ENCODE measurements around the gene OR51V1. TPM values are rescaled to one million over a fixed set of nuclear protein-coding genes. Genes with fewer than 3 reads are reported as not detected.

OR51V1 gene
- total RNA-seq, 2 donors from 2014 or later: not detected

- H3K36me3 Mint-ChIP-seq (ENCODE audit: low read depth): no peaks in the 10 kb centered on the region
- H3K27ac Mint-ChIP-seq: no peak overlapping the region
- Histone ChIP-seq H3K9ac (ENCODE audit: extremely low read depth, low read length, poor library complexity, severe bottlenecking) (no peak overlapping the region), H3K4me3 (ENCODE audit: low read length) (no peak overlapping the region), H3K36me3 (ENCODE audit: control insufficient read depth, insufficient read depth, low read length) (no peaks in the 10 kb centered on the region), H3K27ac (ENCODE audit: low read depth, low read length) (no peak overlapping the region), H3K9me3 (ENCODE audit: control insufficient read depth, low read length) (no peaks in the 10 kb centered on the region), H3K27me3 (ENCODE audit: control insufficient read depth, insufficient read depth, low read length, poor library complexity, severe bottlenecking) (no peaks in the 10 kb centered on the region), H3K4me1 (ENCODE audit: control insufficient read depth, insufficient read depth, low read length) (no peaks in the 10 kb centered on the region)
- H3K4me1 Mint-ChIP-seq: peaks cover 3% of the 10 kb centered on the region
- no peaks in the 10 kb centered on the region for H3K27me3 Mint-ChIP-seq (ENCODE audit: insufficient read depth)
- H3K9me3 Mint-ChIP-seq: no peaks in the 10 kb centered on the region
- H3K4me3 Mint-ChIP-seq: no peak overlapping the region
- WGBS, 2 experiments (ENCODE audit: insufficient coverage in 1 of 2, insufficient read length in 1 of 2): 98% methylated on average over 2 of the region's 2 CpGs; no CpG with 5 or more reads in 1 of the 2 experiments
- no peak for DNase-seq
- TF ChIP-seq CTCF (conservative IDR thresholded peaks at IDR 0.05): no peak
Measured at GRCh38 chr11:5203366-5203765, 2.9 kb upstream of the OR51V1 start.

GRCh38 chr11:5198285-5198684 lies 2.2 kb downstream of the OR51V1 start:
- Mint-ChIP-seq H3K4me1 (peaks cover 21% of the 10 kb centered on the region), H3K36me3 (ENCODE audit: low read depth) (no peaks in the 10 kb centered on the region), H3K27ac (no peak overlapping the region), H3K4me3 (no peak overlapping the region), H3K27me3 (ENCODE audit: insufficient read depth) (no peaks in the 10 kb centered on the region), H3K9me3 (peaks cover 7% of the 10 kb centered on the region)
- no peaks in the 10 kb centered on the region for H3K27me3 ChIP-seq (ENCODE audit: control insufficient read depth, insufficient read depth, low read length, poor library complexity, severe bottlenecking)
- no peak overlapping the region for H3K27ac ChIP-seq (ENCODE audit: low read depth, low read length)
- no peaks in the 10 kb centered on the region for H3K4me1 ChIP-seq (ENCODE audit: control insufficient read depth, insufficient read depth, low read length)
- no peaks in the 10 kb centered on the region for H3K9me3 ChIP-seq (ENCODE audit: control insufficient read depth, low read length)
- no peak overlapping the region for H3K9ac ChIP-seq (ENCODE audit: extremely low read depth, low read length, poor library complexity, severe bottlenecking)
- no peak for DNase-seq
- no peak overlapping the region for H3K4me3 ChIP-seq (ENCODE audit: low read length)
- H3K36me3 ChIP-seq (ENCODE audit: control insufficient read depth, insufficient read depth, low read length): no peaks in the 10 kb centered on the region
- TF ChIP-seq CTCF (conservative IDR thresholded peaks at IDR 0.05): no peak

DNA sequence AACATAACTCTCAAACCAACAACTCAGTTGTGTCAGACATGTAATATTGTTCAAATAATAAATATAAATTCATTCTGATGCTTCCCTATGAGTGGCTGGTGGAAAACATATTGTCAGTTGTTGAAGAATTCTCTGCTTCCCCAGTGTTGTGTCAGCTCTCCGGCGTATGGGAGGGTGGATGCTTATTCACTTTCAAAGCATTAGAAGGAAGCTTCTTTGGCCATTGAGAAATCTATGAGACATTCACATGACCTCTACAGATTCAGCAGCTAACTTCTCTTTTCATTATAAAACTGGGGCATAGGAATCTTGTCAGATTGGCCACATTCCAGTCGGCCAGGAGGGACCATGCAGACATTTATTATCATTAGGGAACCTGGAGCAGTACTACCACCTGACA lies 2.9 kb downstream of the OR51V1 start:
- no peaks in the 10 kb centered on the region for H3K27me3 Mint-ChIP-seq (ENCODE audit: insufficient read depth)
- no peak overlapping the region for H3K27ac Mint-ChIP-seq
- Histone ChIP-seq H3K27me3 (ENCODE audit: control insufficient read depth, insufficient read depth, low read length, poor library complexity, severe bottlenecking) (no peaks in the 10 kb centered on the region), H3K9me3 (ENCODE audit: control insufficient read depth, low read length) (peaks cover 7% of the 10 kb centered on the region), H3K4me1 (ENCODE audit: control insufficient read depth, insufficient read depth, low read length) (no peaks in the 10 kb centered on the region), H3K9ac (ENCODE audit: extremely low read depth, low read length, poor library complexity, severe bottlenecking) (no peak overlapping the region), H3K27ac (ENCODE audit: low read depth, low read length) (no peak overlapping the region), H3K36me3 (ENCODE audit: control insufficient read depth, insufficient read depth, low read length) (no peaks in the 10 kb centered on the region), H3K4me3 (ENCODE audit: low read length) (no peak overlapping the region)
- 90 to 97% methylated on average over 3 of the region's 3 CpGs for WGBS, 2 experiments (ENCODE audit: insufficient coverage in 1 of 2, insufficient read length in 1 of 2)
- peaks cover 21% of the 10 kb centered on the region for H3K4me1 Mint-ChIP-seq
- no peak for TF ChIP-seq CTCF (conservative IDR thresholded peaks at IDR 0.05)
- H3K4me3 Mint-ChIP-seq: no peak overlapping the region
- no peak for DNase-seq
- no peaks in the 10 kb centered on the region for H3K36me3 Mint-ChIP-seq (ENCODE audit: low read depth)
- H3K9me3 Mint-ChIP-seq: peaks cover 11% of the 10 kb centered on the region

Measured in endodermal cell (in vitro differentiated cells).